GM12891 (cell line): ENCODE results near the gene CTNND2.

Experiments used
- DNase-seq: peaks from one replicate; pipeline ENCODE4 v3.0.0; 2011; ENCODE audit warnings: low spot score; ENCODE audit not compliant: insufficient read length
- FAIRE-seq: peaks from 2 replicates; lab custom pipeline; 2011; peaks lifted over from hg19 to GRCh38; lab: Jason Lieb, UNC
- PAX5 ChIP-seq: IDR thresholded peaks from 2 replicates; pipeline ENCODE4 v1.6.1; 2011; ENCODE audit warnings: low read length, moderate library complexity, mild to moderate bottlenecking; ENCODE audit not compliant: insufficient read depth, severe bottlenecking
- POLR2A ChIP-seq: IDR thresholded peaks from 2 replicates; pipeline ENCODE4 v1.6.1; 2011; ENCODE audit warnings: low read depth, low read length, control low read depth
- POLR2AphosphoS5 ChIP-seq: IDR thresholded peaks from 2 replicates; pipeline ENCODE4 v1.6.1; 2011; ENCODE audit warnings: low read depth, low read length, control low read depth
- POU2F2 ChIP-seq: IDR thresholded peaks from 2 replicates; pipeline ENCODE4 v1.6.1; 2011; ENCODE audit warnings: low read depth, mild to moderate bottlenecking, control low read depth, low read length, moderate library complexity
- SPI1 ChIP-seq: IDR thresholded peaks from 2 replicates; pipeline ENCODE4 v1.6.1; 2011; ENCODE audit warnings: low read depth, low read length, control low read depth
- TAF1 ChIP-seq: IDR thresholded peaks from 2 replicates; pipeline ENCODE4 v1.6.1; 2011; ENCODE audit warnings: low read depth, low read length, control low read depth

CTNND2 gene

DNA sequence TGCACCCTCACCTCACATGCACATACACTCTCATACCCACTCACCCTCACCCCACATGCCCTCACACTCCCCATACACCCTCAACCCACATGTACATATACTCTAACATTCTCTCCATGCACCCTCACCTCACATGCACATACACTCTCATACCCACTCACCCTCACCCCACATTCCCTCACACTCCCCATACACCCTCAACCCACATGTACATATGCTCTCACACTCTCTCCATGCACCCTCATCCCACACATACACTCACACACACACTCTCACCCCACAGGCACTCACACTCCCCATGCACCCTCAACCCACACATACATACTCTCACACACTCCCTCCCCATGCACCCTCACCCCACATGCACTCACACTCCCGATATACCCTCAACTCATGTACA lies 593.0 kb downstream of the CTNND2 start:
- no peak for FAIRE-seq
- TF ChIP-seq POLR2A, result no peak
- no peak for TF ChIP-seq POLR2AphosphoS5
- no peak for TF ChIP-seq SPI1
- TF ChIP-seq POU2F2, result no peak
- no peak for TF ChIP-seq TAF1
- no peak for TF ChIP-seq PAX5
- no peak for DNase-seq

DNA sequence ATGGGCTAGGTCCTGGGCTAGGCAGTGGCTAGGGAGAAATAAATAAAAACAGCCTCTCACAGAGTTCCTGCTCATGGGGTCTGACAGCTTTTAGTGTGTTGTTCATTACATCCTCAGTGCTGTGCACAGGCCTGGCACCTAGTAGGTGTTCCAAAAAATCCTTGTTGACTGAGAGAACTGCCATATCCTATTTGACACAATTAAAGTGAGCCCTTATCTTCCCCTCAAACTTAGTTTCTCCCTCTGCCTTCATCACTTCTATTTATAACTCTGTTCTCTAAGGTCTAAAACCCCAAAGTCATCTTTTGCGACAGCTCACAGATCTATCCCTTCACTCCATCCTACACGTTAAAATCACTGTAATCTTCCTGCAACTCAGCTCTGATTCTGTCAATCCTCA lies 594.1 kb downstream of the CTNND2 start:
- FAIRE-seq, result no peak
- no peak for TF ChIP-seq POLR2A
- no peak for TF ChIP-seq PAX5
- no peak for TF ChIP-seq POLR2AphosphoS5
- TF ChIP-seq SPI1, result no peak
- TF ChIP-seq TAF1, result no peak
- no peak for TF ChIP-seq POU2F2
- DNase-seq, result no peak

DNA sequence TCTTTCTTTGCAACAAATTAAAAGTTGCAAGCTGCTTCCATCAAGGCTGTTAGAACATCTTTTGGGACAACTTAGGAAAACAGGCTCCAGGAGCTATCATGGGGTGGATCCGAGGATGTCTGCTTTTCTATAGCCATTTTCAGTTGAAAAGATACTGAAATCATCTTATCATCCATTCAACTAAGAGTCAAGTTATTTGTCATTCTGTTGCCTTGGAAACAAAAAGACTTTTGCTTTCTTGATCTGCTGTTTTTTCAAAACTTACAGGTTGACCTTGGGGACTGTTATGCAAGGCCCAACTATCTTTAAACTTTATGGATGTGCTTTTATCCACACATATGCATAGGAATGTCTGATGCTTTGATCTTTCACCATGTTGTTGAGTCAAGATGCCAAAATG lies 597.9 kb downstream of the CTNND2 start:
- no peak for FAIRE-seq
- TF ChIP-seq POLR2A (no peak), PAX5 (no peak), POU2F2 (no peak), SPI1 (no peak), TAF1 (no peak), POLR2AphosphoS5 (no peak)
- DNase-seq, result no peak

DNA sequence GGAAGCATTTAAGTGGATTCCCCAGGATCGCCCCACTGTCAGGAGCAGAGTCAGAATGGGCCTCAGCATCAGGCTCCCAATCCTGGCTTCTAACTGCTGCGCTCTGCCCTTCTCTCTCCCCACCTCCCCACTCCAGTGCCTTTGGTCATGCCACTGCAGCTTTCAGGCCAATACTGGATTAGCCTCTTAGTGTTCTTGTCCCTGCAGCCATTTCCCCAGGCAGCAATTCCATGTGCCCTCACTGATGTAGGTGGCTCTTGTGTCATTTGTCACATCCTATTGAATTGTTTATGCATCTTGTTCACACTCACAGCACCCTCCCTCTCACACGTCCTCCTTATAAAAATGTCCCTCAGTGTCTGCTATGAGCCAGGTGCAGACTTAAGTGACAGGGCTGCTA lies 599.0 kb downstream of the CTNND2 start:
- DNase-seq (no peak), FAIRE-seq (no peak)
- TF ChIP-seq PAX5 (no peak), POLR2AphosphoS5 (no peak), SPI1 (no peak), TAF1 (no peak), POLR2A (no peak), POU2F2 (no peak)

DNA sequence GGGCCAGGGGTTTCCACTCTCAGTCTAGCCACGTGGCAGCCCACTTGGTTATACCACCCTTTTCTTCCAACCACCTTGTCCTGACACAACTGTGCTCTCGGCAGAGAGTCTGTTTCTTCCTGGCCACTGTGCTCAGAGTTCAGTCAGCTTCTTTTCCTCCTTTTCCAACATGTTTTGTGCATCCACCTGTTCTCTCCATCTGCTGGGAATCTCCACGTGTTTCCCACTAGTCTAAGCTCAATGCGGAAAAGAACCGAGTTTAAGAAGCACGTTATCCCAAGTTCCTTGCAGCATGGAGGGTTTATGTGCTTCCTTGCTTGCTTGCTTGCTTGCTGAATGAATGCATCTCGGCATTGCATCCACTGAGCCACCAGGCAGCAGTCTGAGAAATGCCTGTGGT lies 599.6 kb downstream of the CTNND2 start:
- TF ChIP-seq POLR2AphosphoS5 (no peak), SPI1 (no peak), POU2F2 (no peak), PAX5 (no peak), TAF1 (no peak), POLR2A (no peak)
- DNase-seq (no peak), FAIRE-seq (no peak)

DNA sequence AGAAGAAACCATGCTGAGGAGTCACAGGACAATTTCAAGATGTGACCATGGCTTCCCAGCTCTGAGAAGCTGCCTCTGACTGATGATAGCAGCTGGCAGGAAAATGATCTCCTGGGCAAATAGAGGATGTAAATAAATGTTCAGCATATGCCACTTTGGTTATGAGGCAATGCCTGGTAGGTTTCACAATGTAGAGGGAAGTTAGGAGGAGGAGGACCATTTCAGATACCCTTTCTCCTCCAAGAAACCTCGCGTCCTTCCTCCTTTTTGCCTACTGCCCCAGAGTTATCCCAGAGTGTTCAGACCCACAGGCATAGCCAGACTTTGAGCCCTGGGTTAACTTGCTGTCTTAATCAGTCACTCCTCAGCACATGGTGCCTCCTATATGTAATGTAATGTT lies 601.6 kb downstream of the CTNND2 start:
- TF ChIP-seq POU2F2 (no peak), SPI1 (no peak), TAF1 (no peak), PAX5 (no peak), POLR2AphosphoS5 (no peak), POLR2A (no peak)
- no peak for DNase-seq
- FAIRE-seq, result no peak

DNA sequence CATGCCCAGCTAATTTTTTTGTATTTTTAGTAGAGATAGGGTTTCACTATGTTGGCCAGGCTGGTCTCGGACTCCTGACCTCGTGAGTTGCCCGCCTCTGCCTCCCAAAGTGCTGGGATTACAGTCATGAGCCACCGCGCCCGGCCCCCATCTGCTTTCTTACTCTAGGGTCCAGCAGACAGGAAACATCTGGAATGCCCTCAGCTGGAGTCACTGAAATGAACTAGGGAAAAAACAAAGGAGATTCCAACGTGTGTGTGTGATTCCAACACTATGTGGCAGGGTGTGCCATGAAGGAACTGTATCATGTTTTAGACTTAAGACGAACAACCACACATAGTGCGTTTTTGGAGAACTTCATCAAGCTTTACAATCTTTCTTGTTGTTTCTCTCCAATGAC lies 603.1 kb downstream of the CTNND2 start:
- no peak for TF ChIP-seq POLR2AphosphoS5
- TF ChIP-seq POU2F2, result no peak
- no peak for TF ChIP-seq PAX5
- DNase-seq (no peak), FAIRE-seq (no peak)

DNA sequence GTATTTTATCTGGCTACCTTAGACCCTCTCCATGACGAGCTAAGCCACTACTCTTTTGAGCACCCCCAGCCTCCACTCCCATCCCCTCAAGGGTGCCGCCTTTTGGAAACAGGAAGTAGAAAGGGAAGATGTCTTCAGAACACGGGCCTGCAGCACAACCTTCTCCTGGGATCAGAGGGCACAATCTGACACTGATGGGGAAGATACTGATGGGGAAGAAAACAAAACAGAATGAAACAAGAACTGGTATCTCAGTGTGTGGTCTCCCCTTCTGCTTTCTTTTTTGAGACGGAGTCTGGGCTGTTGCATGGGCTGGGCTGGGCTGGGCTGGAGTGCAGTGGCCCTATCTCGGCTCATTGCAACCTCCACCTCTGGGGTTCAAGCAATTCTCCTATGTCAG lies 603.5 kb downstream of the CTNND2 start:
- no peak for DNase-seq
- TF ChIP-seq TAF1, result no peak
- TF ChIP-seq POLR2A, result no peak
- no peak for TF ChIP-seq POLR2AphosphoS5
- FAIRE-seq, result no peak

DNA sequence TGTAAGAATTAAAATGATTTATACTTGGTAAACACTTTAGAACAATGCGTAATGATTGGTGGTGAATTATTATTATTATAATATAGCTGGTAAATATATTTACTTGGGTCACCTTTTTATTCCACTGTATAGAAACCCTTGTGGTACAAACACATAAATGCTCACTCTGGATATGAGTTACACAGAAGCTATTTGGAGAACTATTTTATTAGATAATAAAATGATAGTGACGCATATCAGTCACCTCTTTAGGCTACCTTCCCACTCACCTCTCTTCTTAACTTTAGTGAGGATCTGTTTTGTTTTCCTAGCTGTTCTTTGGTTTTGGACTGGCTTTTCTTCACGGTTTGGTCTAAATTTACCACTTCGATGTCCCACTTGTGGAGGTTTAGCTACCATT lies 605.4 kb downstream of the CTNND2 start:
- FAIRE-seq (no peak), DNase-seq (no peak)
- no peak for TF ChIP-seq SPI1
- no peak for TF ChIP-seq POU2F2
- no peak for TF ChIP-seq POLR2AphosphoS5

DNA sequence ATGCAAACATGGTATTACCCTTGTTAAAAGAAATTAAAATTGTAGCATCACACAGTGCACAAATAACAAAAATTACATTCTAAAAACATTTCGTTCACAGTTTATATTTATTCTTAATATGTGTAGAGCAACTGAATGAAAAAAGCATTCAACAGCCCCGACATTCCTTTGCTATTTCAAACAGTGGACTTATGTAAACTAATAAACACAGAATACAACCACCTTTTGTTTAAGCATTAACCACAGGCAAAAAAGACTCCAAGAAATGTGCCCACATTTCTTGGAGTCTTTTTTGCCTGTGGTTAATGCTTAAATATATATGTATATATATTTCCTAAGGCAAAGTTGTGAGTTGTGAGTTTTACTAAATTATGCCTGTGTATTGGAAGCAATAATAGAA lies 610.7 kb downstream of the CTNND2 start:
- FAIRE-seq, result no peak
- DNase-seq, result no peak

DNA sequence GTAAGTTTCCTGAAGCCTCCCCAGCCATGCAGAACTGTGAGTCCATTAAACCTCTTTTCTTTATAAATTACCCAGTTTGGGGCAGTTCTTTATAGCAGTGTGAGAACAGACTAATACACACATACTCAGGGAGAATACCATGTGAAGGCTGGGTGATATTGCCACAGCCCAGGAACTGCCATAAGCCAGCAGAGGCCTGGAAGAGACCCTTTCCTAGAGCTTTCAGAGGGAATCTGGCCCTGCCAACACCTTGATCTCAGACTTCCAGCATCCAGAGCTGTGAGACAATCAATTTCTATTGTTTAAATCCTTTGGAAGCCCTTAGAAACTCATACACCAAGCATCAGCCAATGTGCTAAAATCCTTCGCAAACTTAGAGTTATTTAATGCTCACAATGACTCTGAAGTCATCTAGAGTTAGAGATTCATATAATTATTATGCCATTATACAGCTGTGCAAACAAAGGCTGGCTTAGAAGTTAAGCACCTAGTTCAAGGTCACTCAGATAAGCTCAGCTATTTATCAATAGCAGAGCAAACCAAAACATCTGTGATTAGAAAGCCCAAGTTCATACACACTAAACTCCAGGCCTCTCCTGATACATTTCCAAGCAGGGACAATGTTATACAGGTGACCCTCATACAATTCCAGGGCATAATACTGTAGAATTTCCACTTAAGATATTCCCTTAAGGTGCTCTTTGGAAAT lies 611.4 kb downstream of the CTNND2 start:
- DNase-seq, result no peak
- no peak for FAIRE-seq
- TF ChIP-seq PAX5 (no peak), POU2F2 (no peak), POLR2A (no peak), SPI1 (no peak), POLR2AphosphoS5 (no peak), TAF1 (no peak)

More for the DNA sequence above, 610.7 kb downstream of the CTNND2 start:
- TF ChIP-seq POLR2A (no peak), SPI1 (no peak), POU2F2 (no peak), TAF1 (no peak), PAX5 (no peak), POLR2AphosphoS5 (no peak)
